ENCODE results near the gene PTGIR.

Gene PTGIR

GRCh38 chr19:46650445-46650844 lies 25.6 kb upstream of the PTGIR start:
- Mint-ChIP-seq H3K27me3 (peaks cover 86% of the 10 kb centered on the region), H3K27ac (ENCODE audit: low read depth) (no peak overlapping the region), H3K9me3 (no peaks in the 10 kb centered on the region), H3K36me3 (ENCODE audit: insufficient read depth) (no peaks in the 10 kb centered on the region), H3K4me3 (no peak overlapping the region), H3K4me1 (peaks cover 8% of the 10 kb centered on the region)
- DNase-seq (ENCODE audit: low spot score in 2 of 2) (no peak), ATAC-seq (replicated peaks; ENCODE audit: extremely low read depth, poor library complexity, severe bottlenecking) (no peak)

GRCh38 chr19:46648961-46649960 lies 24.4 kb upstream of the PTGIR start:
- Mint-ChIP-seq H3K36me3 (ENCODE audit: insufficient read depth) (no peaks in the 10 kb centered on the region), H3K4me1 (peaks cover 8% of the 10 kb centered on the region), H3K9me3 (no peaks in the 10 kb centered on the region), H3K27me3 (peaks cover 81% of the 10 kb centered on the region), H3K27ac (ENCODE audit: low read depth) (no peak overlapping the region), H3K4me3 (no peak overlapping the region)
- ATAC-seq (replicated peaks; ENCODE audit: extremely low read depth, poor library complexity, severe bottlenecking) = no peak
- no peak for DNase-seq (ENCODE audit: low spot score in 2 of 2)

GRCh38 chr19:46648060-46648960 lies 23.4 kb upstream of the PTGIR start:
- Mint-ChIP-seq H3K4me3 (peak overlapping the region; percentile 8), H3K9me3 (no peaks in the 10 kb centered on the region), H3K4me1 (peaks cover 8% of the 10 kb centered on the region), H3K27me3 (peaks cover 73% of the 10 kb centered on the region), H3K36me3 (ENCODE audit: insufficient read depth) (no peaks in the 10 kb centered on the region), H3K27ac (ENCODE audit: low read depth) (no peak overlapping the region)
- peak; percentile 10 for ATAC-seq (replicated peaks; ENCODE audit: extremely low read depth, poor library complexity, severe bottlenecking)
- no peak for DNase-seq (ENCODE audit: low spot score in 2 of 2)

GRCh38 chr19:46646402-46646801 lies 21.5 kb upstream of the PTGIR start:
- Mint-ChIP-seq H3K4me3 (no peak overlapping the region), H3K36me3 (ENCODE audit: insufficient read depth) (no peaks in the 10 kb centered on the region), H3K4me1 (peaks cover 8% of the 10 kb centered on the region), H3K9me3 (no peaks in the 10 kb centered on the region), H3K27ac (ENCODE audit: low read depth) (no peak overlapping the region), H3K27me3 (peaks cover 69% of the 10 kb centered on the region)
- no peak for ATAC-seq (replicated peaks; ENCODE audit: extremely low read depth, poor library complexity, severe bottlenecking)
- no peak for DNase-seq (ENCODE audit: low spot score in 2 of 2)

GRCh38 chr19:46644720-46645119 lies 19.8 kb upstream of the PTGIR start:
- Mint-ChIP-seq H3K27ac (ENCODE audit: low read depth) (no peak overlapping the region), H3K27me3 (peaks cover 62% of the 10 kb centered on the region), H3K4me3 (no peak overlapping the region), H3K36me3 (ENCODE audit: insufficient read depth) (no peaks in the 10 kb centered on the region), H3K4me1 (peaks cover 8% of the 10 kb centered on the region), H3K9me3 (no peaks in the 10 kb centered on the region)
- no peak for DNase-seq (ENCODE audit: low spot score in 2 of 2)
- ATAC-seq (replicated peaks; ENCODE audit: extremely low read depth, poor library complexity, severe bottlenecking) = no peak

GRCh38 chr19:46640656-46641055 lies 15.8 kb upstream of the PTGIR start:
- no peaks in the 10 kb centered on the region for H3K4me1 Mint-ChIP-seq
- H3K27me3 Mint-ChIP-seq = peaks cover 32% of the 10 kb centered on the region
- no peak for DNase-seq (ENCODE audit: low spot score in 2 of 2)
- H3K9me3 Mint-ChIP-seq = no peaks in the 10 kb centered on the region
- no peak for ATAC-seq (replicated peaks; ENCODE audit: extremely low read depth, poor library complexity, severe bottlenecking)
- H3K27ac Mint-ChIP-seq (ENCODE audit: low read depth) = no peak overlapping the region
- peak overlapping the region; percentile 45 for H3K4me3 Mint-ChIP-seq
- H3K36me3 Mint-ChIP-seq (ENCODE audit: insufficient read depth) = peaks cover 1% of the 10 kb centered on the region

GRCh38 chr19:46639358-46640182 lies 14.7 kb upstream of the PTGIR start:
- no peak for DNase-seq (ENCODE audit: low spot score in 2 of 2)
- peaks cover 22% of the 10 kb centered on the region for H3K27me3 Mint-ChIP-seq
- no peaks in the 10 kb centered on the region for H3K4me1 Mint-ChIP-seq
- peaks cover 3% of the 10 kb centered on the region for H3K36me3 Mint-ChIP-seq (ENCODE audit: insufficient read depth)
- ATAC-seq (replicated peaks; ENCODE audit: extremely low read depth, poor library complexity, severe bottlenecking) = no peak
- no peaks in the 10 kb centered on the region for H3K9me3 Mint-ChIP-seq
- H3K27ac Mint-ChIP-seq (ENCODE audit: low read depth) = no peak overlapping the region
- H3K4me3 Mint-ChIP-seq = peak overlapping the region; percentile 45

GRCh38 chr19:46637224-46637623 lies 12.3 kb upstream of the PTGIR start:
- H3K4me3 Mint-ChIP-seq = no peak overlapping the region
- no peak for DNase-seq (ENCODE audit: low spot score in 2 of 2)
- ATAC-seq (replicated peaks; ENCODE audit: extremely low read depth, poor library complexity, severe bottlenecking) = no peak
- H3K27ac Mint-ChIP-seq (ENCODE audit: low read depth) = no peak overlapping the region
- peaks cover 11% of the 10 kb centered on the region for H3K4me1 Mint-ChIP-seq
- H3K36me3 Mint-ChIP-seq (ENCODE audit: insufficient read depth) = peaks cover 3% of the 10 kb centered on the region
- no peaks in the 10 kb centered on the region for H3K9me3 Mint-ChIP-seq
- H3K27me3 Mint-ChIP-seq = peaks cover 10% of the 10 kb centered on the region

- peak within 1 kb of the TSS; percentile 35 for H3K4me3 Mint-ChIP-seq
- no peak for DNase-seq (ENCODE audit: low spot score in 2 of 2)
- H3K4me1 Mint-ChIP-seq = peaks cover 11% of the 10 kb centered on the region
- H3K9me3 Mint-ChIP-seq = no peaks in the 10 kb centered on the region
- H3K36me3 Mint-ChIP-seq (ENCODE audit: insufficient read depth) = peaks cover 3% of the 10 kb centered on the region
- H3K27me3 Mint-ChIP-seq = peaks cover 19% of the 10 kb centered on the region
- ATAC-seq (replicated peaks; ENCODE audit: extremely low read depth, poor library complexity, severe bottlenecking) = no peak
- no peak within 1 kb of the TSS for H3K27ac Mint-ChIP-seq (ENCODE audit: low read depth)
Observed at GRCh38 chr19:46635920-46636761, 11.3 kb upstream of the PTGIR start, which contains the start of gene GNG8. Gene GNG8 (minus strand): TSS chr19:46636202. CDS start chr19:46634682, 1,520 bp downstream.

GRCh38 chr19:46634656-46635218 lies 9.8 kb upstream of the PTGIR start:
- Mint-ChIP-seq H3K27me3 (peaks cover 22% of the 10 kb centered on the region), H3K9me3 (no peaks in the 10 kb centered on the region), H3K36me3 (ENCODE audit: insufficient read depth) (peaks cover 4% of the 10 kb centered on the region), H3K27ac (ENCODE audit: low read depth) (no peak overlapping the region), H3K4me1 (peaks cover 11% of the 10 kb centered on the region), H3K4me3 (peak overlapping the region; percentile 35)
- ATAC-seq (replicated peaks; ENCODE audit: extremely low read depth, poor library complexity, severe bottlenecking) (no peak), DNase-seq (ENCODE audit: low spot score in 2 of 2) (no peak)

GRCh38 chr19:46634045-46634655 lies 9.3 kb upstream of the PTGIR start:
- Mint-ChIP-seq H3K4me3 (peak overlapping the region; percentile 58), H3K27ac (ENCODE audit: low read depth) (peak overlapping the region; percentile 72), H3K4me1 (peaks cover 11% of the 10 kb centered on the region), H3K36me3 (ENCODE audit: insufficient read depth) (peaks cover 4% of the 10 kb centered on the region), H3K27me3 (peaks cover 24% of the 10 kb centered on the region), H3K9me3 (no peaks in the 10 kb centered on the region)
- ATAC-seq (replicated peaks; ENCODE audit: extremely low read depth, poor library complexity, severe bottlenecking) (peak; percentile 60), DNase-seq (ENCODE audit: low spot score in 2 of 2) (peak; percentile 78 to 88)

Data from central memory CD8-positive, alpha-beta T cell (primary cell).